HUES6 (cell line): ENCODE measurements around the gene NUP210.

Experiments
- H3K27ac ChIP-seq: 2 replicates; pipeline ENCODE4 v1.7.0; 2013; ENCODE audit warnings: low read depth, mild to moderate bottlenecking, low read length, inconsistent platforms
- H3K27me3 ChIP-seq: 2 replicates; pipeline ENCODE4 v1.6.1; 2013; ENCODE audit warnings: low read length; ENCODE audit not compliant: control insufficient read depth, insufficient read depth
- H3K36me3 ChIP-seq: 2 replicates; pipeline ENCODE4 v1.6.1; 2013; ENCODE audit warnings: low read length; ENCODE audit not compliant: control insufficient read depth, insufficient read depth
- H3K4me1 ChIP-seq: 2 replicates; pipeline ENCODE4 v1.6.1; 2013; ENCODE audit warnings: low read length; ENCODE audit not compliant: control insufficient read depth, insufficient read depth
- H3K4me3 ChIP-seq: 2 replicates; pipeline ENCODE4 v1.5.1; 2013; ENCODE audit warnings: low read depth, low read length
- H3K9ac ChIP-seq: one replicate; pipeline ENCODE4 v1.6.1; 2013; ENCODE audit warnings: mild to moderate bottlenecking, low read length
- H3K9me3 ChIP-seq: 2 replicates; pipeline ENCODE4 v1.6.1; 2013; ENCODE audit warnings: low read depth, low read length; ENCODE audit not compliant: control insufficient read depth, insufficient read depth

Gene NUP210

DNA sequence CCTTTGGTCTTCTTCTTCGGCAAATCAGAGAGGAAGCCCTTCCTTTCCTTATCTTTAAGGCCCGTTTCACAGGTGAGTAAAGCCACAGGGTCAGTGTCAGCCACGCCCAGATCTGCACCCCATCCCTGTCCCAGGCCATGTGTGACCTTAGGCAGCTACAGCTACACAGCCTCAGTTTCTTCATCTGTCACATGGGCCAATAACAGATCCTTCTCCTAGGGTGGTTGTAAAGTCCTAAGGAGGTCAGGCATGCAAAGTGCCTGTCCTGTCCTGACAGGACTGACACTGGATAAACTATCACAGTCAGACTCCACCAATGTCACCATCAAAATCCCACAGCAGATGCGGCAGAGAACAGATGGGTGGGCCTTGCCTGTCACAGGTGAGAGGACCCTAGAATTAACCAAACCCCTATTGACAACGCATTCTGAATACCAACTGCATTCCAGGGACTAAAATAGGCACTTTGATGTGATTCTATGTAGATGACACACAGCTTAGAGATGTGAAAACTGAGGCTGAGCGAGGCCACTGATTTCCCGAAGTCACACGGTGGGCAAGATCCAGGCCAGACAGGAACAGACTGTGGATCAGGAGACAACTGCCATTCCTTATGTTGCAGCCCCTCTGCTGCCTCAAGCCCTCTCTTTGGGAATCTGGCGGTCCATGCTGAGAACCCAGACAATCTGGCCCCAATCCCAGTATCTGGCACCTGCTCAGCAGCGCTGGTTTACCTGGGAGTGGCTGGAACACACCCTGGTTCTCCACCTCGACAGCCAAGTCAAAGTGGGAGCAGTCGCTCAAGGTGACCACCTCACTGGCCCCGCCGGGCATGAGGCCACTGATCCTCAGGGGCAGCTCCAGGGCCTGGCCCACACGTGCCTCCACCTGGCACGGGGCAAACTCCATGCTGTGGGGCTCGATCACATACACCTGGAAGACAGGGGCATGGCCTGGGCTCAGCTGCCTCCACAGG lies 48.7 kb downstream of the NUP210 start:
- H3K36me3 ChIP-seq, result peaks cover 64% of the 10 kb centered on the region
- H3K9ac ChIP-seq, result no peak overlapping the region
- H3K4me3 ChIP-seq, result no peak overlapping the region
- no peak overlapping the region for H3K27ac ChIP-seq
- no peaks in the 10 kb centered on the region for H3K4me1 ChIP-seq
- H3K27me3 ChIP-seq, result no peaks in the 10 kb centered on the region
- H3K9me3 ChIP-seq, result no peaks in the 10 kb centered on the region; the same call in 1 of the 2 replicates

DNA sequence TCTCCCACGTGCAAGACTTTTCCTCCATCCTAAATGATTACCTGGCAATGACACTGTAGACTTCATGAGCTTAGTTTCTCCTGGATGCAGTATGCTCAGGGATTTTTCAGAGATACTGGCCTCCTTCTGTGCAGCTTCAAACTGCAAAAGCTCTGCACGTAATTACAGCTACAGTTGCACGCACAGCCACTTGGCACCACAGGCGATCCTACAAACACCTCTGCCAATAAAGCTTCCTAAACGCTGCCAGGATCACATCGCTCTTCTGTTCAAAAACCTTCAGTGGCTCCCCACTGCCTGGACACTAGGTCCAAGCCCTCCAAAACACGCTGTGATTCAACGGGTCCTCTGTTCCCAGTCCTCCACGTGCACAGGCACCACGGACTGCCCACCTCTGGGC lies 49.5 kb downstream of the NUP210 start:
- H3K36me3 ChIP-seq, result peaks cover 56% of the 10 kb centered on the region
- no peak overlapping the region for H3K4me3 ChIP-seq
- H3K4me1 ChIP-seq, result peaks cover 3% of the 10 kb centered on the region
- no peaks in the 10 kb centered on the region for H3K27me3 ChIP-seq
- no peak overlapping the region for H3K27ac ChIP-seq
- H3K9ac ChIP-seq, result no peak overlapping the region
- no peaks in the 10 kb centered on the region; the same call in 1 of the 2 replicates for H3K9me3 ChIP-seq

DNA sequence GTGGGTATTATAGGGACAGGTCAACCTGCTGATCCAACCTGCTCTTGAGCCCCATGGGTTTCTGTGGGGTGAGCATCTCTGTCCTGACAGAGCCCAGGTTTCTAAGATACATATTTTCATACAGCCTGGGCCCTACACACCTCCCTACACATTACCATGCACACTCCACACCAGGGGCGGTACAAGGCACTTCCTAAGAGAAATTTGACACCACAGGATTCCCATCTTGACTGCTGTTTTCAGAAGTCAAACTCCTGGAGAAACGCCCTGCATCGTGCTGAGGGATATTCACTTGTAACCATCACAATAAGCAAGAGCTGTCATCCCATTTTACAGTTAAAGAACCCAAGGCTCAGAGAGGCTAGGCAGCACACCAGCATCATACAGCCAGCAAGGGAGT lies 50.1 kb downstream of the NUP210 start:
- H3K27ac ChIP-seq, result no peak overlapping the region
- no peak overlapping the region for H3K9ac ChIP-seq
- no peaks in the 10 kb centered on the region; the same call in 1 of the 2 replicates for H3K9me3 ChIP-seq
- peaks cover 51% of the 10 kb centered on the region for H3K36me3 ChIP-seq
- H3K4me1 ChIP-seq, result peaks cover 9% of the 10 kb centered on the region
- no peaks in the 10 kb centered on the region for H3K27me3 ChIP-seq
- no peak overlapping the region for H3K4me3 ChIP-seq

DNA sequence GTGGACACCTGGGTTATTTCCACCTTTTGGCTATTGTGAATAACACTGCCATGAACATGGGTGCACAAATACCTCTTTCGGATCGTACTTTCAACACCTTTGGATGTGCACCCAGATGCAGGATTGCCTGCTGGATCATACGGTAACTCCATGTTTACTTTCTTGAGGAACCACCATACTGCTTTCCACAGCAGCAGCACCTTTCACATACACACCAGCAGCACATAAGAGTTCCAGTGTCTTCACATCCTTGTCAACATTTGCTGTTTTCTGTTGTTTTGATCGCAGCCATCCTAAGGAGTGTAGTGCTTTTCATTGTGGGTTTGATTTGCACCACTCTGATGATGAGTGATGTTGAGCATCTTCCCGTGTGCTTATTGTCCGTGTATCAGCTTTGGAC lies 51.3 kb downstream of the NUP210 start:
- Histone ChIP-seq H3K9ac (no peak overlapping the region), H3K9me3 (no peaks in the 10 kb centered on the region; the same call in 1 of the 2 replicates), H3K27ac (no peak overlapping the region), H3K36me3 (peaks cover 48% of the 10 kb centered on the region), H3K27me3 (no peaks in the 10 kb centered on the region), H3K4me3 (no peak overlapping the region), H3K4me1 (peaks cover 13% of the 10 kb centered on the region)

DNA sequence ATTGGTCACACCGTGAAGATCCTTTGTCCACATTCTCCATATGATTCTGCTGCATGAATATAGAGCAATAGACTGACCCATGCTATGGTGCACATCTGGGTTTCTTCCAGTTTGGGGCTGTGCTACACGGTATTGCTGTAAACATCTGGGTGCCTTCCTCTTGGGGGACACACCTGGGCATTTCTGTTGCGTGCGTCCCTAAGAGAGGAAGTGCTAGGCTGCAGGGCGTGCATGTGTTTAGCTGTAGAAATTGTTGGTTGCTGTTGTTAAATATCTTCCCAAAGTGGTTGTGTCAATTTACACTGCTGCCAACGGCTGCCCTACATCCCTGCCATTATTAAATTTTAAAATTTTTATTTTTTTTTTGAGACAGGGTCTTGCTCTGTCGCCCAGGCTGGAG lies 52.4 kb downstream of the NUP210 start:
- Histone ChIP-seq H3K4me1 (peaks cover 13% of the 10 kb centered on the region), H3K36me3 (peaks cover 48% of the 10 kb centered on the region), H3K27me3 (no peaks in the 10 kb centered on the region), H3K9ac (no peak overlapping the region), H3K4me3 (no peak overlapping the region), H3K9me3 (no peaks in the 10 kb centered on the region; the same call in 1 of the 2 replicates), H3K27ac (no peak overlapping the region)

DNA sequence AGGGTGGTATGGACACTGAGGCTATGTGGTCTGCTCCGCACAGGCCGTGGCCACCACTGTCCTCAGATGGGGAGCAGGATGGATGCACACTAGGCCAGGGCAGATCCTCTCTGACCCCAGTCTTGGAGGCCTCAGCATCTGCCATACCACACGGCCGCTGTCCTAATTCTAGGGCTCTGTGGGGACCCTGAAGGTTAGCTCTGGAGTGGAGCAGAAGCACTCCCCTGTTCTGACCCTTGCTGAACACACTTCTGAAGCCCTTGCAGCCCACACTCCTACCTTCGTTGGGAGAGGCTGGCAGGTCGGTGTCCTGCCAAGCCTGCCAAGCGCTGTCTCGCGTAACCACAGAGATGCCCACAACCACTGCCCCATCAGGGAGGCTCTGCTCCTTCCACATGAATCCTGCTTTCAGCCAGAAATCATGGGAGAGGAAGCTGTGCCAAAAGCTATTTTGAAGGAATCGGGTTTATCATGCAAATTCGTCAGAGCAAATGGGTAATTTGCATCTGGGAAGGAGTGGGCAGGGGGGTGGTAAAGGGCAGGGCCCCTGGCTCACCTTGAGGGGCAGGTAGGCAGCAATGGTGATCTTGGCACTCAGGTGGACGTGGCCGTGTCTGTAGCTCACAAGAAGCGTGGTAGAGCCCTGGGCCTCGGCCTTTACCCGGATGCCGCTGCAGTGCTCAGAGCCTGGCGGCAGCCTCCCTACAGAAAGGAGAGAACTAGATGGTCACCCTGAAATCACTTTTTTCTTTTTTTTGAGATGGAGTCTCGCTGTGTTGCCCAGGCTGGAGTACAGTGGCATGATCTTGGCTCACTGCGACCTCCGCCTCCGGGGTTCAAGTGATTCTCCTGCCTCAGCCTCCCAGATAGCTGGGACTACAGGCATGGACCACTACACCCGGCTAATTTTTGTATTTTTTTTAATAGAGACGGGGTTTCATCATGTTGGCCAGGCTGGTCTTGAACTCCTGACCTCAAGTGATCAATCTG lies 54.4 kb downstream of the NUP210 start:
- H3K9me3 ChIP-seq, result no peaks in the 10 kb centered on the region; the same call in 1 of the 2 replicates
- H3K27ac ChIP-seq, result peak overlapping the region; percentile 22; the same call in 1 of the 2 replicates
- peaks cover 13% of the 10 kb centered on the region for H3K4me1 ChIP-seq
- H3K4me3 ChIP-seq, result no peak overlapping the region
- H3K27me3 ChIP-seq, result no peaks in the 10 kb centered on the region
- H3K36me3 ChIP-seq, result peaks cover 44% of the 10 kb centered on the region
- H3K9ac ChIP-seq, result peak overlapping the region; percentile 25

DNA sequence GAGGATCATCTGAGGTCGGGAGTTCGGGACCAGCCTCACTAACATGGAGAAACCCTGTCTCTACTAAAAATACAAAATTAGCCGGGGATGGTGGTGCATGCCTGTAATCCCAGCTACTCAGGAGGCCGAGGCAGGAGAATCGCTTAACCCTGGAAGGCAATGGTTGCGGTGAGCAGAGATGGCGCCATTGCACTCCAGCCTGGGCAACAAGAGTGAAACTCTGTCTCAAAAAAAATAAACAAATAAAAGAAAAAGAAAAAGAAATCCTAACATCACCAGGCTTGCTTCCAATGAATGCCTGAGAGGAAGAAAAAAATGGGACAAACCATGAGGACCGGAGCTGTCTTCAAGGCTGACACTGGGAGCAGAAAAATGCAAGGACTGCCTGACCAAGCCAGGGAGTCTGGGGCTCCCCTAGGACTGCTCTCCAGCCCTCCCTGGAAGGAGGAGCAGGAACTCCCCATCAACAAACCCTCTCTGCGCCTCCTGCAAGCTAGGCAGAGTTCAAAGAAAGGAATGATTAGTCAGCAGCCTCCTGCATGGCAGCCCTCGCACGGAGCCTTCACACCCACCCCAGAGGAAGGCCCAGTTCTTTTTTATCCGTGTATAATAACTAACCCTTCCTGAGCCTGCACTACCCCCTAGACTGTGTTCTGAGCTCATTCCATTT lies 55.4 kb downstream of the NUP210 start:
- H3K9ac ChIP-seq, result no peak overlapping the region
- no peaks in the 10 kb centered on the region; the same call in 1 of the 2 replicates for H3K9me3 ChIP-seq
- no peak overlapping the region for H3K4me3 ChIP-seq
- no peaks in the 10 kb centered on the region for H3K27me3 ChIP-seq
- H3K36me3 ChIP-seq, result peaks cover 49% of the 10 kb centered on the region
- H3K4me1 ChIP-seq, result peaks cover 13% of the 10 kb centered on the region
- peak overlapping the region; percentile 22; the same call in 1 of the 2 replicates for H3K27ac ChIP-seq

DNA sequence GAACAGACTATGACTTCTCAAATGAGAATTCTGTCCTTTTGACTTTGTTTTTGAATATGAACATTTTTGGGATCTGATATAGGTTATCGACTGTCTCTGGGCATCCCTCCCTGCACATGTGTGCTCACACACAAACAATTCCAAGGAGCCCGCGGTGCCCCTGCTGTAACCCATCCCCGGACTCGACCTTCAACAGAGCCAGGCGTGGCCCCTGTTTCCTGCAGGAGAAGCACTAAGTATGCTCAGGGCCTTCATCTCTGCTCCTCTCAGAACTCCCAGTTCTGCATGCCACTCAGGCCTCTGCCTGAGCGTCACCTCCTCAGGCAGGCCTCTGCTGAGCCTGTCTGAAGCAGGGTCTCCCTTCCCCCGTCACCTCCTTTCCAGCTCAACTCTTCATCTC lies 57.6 kb downstream of the NUP210 start:
- no peaks in the 10 kb centered on the region for H3K9me3 ChIP-seq
- H3K9ac ChIP-seq, result no peak overlapping the region
- H3K36me3 ChIP-seq, result peaks cover 60% of the 10 kb centered on the region
- H3K27ac ChIP-seq, result no peak overlapping the region
- H3K4me3 ChIP-seq, result no peak overlapping the region
- peaks cover 13% of the 10 kb centered on the region for H3K4me1 ChIP-seq
- H3K27me3 ChIP-seq, result no peaks in the 10 kb centered on the region

DNA sequence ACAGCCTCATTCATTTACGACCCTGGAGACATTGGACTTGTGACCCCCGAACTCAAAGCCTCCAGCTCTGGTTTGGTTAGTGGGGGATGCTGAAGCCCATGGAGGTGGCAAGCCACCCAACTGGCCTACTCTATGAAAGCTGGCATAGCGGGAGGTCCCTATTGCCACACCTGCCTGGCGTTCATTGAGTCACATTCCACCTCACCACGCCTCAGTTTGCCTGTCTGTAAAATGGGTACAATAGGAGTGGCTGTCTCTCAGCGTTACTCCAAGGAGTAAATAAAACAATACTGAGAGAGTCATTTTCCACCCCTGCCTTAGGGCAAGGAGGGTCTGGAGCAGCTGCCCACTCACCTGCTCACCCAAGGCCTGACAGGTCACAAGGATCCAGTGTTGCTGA lies 60.2 kb downstream of the NUP210 start:
- H3K36me3 ChIP-seq, result peaks cover 83% of the 10 kb centered on the region
- no peak overlapping the region for H3K9ac ChIP-seq
- H3K4me3 ChIP-seq, result no peak overlapping the region
- no peaks in the 10 kb centered on the region for H3K27me3 ChIP-seq
- no peak overlapping the region for H3K27ac ChIP-seq
- no peaks in the 10 kb centered on the region for H3K9me3 ChIP-seq
- peaks cover 3% of the 10 kb centered on the region for H3K4me1 ChIP-seq

DNA sequence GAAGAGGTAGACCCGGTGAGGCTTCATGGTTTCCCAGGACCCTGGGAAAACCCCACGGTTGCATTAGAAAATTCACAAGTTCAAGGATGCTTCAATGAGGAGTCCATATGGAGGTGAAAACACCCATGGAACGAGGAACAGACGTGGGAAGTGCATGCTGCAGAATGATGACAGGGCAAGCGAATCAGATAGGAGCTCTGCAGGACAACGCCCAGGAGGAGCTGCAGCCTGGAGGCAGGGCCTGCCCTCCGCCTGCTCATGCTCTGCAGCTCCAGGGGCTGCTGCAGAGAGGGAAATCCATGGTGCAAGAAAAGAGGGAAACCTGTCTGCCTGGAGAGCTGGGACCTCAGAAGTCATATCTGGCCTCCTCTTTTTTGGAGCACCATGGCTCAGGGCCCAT lies 61.5 kb downstream of the NUP210 start:
- H3K4me1 ChIP-seq, result peaks cover 10% of the 10 kb centered on the region; the same call in 1 of the 2 replicates
- H3K36me3 ChIP-seq, result peaks cover 88% of the 10 kb centered on the region
- H3K27ac ChIP-seq, result no peak overlapping the region
- no peak overlapping the region for H3K4me3 ChIP-seq
- no peaks in the 10 kb centered on the region for H3K27me3 ChIP-seq
- H3K9ac ChIP-seq, result no peak overlapping the region
- no peaks in the 10 kb centered on the region for H3K9me3 ChIP-seq
